Stimulated activated naive CD4-positive, alpha-beta T cell treated with Interleukin-2 at 50 U/mL for 16 hours (primary cell): ENCODE measurements around the gene HIRIP3.
A peak's percentile ranks its signal among the peaks of the same experiment; 100 is the strongest.

Source experiments
- DNase-seq: peaks from one replicate; lab custom pipeline; 2025; lab: John Stamatoyannopoulos, UW

Gene HIRIP3

GRCh38 chr16:29999605-30000004, 4.2 kb upstream of the HIRIP3 start:
- no peak for DNase-seq

DNA sequence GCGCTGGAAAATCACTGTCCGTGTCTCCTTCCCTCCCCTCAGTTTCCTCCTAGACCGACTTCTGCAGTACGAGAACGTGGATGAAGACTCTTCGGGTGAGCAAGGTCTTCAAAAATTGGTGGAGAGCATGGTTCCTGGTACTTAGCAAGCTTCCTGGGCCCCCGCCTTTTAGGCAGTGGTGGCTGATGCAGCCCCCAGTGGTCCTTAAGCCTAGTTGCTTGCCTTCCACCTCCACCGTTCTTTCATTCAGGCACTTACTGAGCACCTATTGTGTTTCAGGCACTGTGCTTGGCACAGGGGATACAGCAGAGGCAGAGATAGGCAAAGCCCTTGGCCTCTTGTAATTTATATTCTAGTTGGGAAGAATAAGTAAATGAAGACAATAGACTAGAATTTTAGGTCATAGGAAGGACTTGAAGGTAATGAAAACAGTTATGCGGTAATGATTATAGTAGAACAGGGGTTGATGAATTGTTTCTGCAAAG, 1.4 kb upstream of the HIRIP3 start:
- DNase-seq, result no peak

DNA sequence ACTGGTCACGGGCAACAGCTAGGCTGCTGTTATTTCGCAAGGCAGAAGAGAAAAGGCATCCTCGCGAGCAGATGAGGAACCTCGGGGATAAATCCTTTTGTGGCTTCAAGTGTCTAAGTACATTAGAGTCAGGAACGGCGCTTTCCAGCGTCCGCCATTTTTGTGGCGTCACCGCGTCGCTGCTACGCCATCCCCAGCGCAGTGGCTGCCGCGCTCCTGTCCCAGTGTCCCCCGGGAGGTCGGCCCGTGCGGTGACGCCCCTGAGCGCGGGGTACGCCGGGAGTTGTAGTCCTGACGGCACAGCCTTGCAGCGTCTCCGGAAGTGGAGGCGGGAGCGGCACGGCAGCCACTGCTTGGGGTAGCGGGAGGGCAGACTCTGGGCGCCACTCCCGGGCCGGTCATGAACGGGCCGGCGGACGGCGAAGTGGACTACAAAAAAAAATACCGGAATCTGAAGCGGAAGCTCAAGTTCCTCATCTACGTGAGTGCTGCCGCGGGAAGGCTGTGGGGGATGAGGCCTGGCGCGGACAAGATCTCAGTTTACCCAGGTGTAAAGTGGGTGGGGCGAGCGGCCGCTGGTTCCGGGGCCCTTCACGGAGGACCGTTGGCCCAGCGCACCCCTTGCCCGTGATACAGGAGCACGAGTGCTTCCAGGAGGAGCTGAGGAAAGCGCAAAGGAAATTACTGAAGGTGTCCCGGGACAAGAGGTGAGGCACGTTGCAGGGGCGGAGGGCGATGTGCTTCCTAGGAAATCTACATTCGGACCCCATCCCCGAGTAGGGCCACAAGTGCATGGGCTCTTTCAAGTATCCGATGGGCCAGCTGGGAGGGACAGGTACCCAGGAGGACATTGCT, 721 bp upstream of the HIRIP3 start, which contains the start of gene INO80E:
Gene INO80E (plus strand): TSS at position 331 of the 855 bp plus-strand sequence. CDS start 70 bp downstream, at position 401.
- DNase-seq, result peak; percentile 99

DNA sequence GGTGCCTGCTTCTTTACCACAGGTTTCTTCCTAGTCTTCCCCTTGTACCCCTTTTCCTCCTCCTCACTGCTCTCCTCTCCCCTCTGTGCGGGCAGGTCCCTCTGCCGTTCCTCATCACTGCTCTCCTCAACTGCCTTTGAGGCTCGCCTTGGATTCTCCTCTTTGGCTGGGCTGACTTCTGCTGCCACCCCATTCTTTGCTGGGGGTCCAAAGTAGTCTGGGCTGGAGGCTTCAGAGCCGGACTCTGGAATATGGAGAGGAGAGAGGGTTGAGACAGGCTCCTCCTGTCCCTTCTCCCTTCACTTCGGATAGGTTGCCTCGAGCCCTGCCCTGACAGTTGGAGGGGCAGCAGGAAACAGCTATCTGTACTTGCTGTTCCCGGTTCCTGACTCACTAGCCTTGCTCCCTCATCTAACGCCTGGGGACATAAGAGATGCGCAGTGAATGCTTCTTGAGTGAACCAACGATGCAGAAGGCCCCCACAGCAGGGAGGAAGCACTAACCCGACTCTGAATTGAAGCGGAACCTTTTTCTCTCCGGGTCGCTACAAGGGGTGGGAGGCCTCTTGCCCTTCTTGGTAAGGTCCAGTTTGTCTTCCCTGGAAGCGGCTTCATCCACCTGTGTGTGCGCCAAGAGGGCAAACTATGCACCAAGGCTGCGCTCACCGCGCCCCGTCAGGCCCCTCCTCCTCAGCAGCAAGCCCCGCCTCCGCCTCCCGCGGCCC, 655 bp downstream of the HIRIP3 start:
- no peak for DNase-seq

- DNase-seq, result no peak
These were observed 1.4 kb downstream of the HIRIP3 start for GRCh38 chr16:29993903-29994599.

DNA sequence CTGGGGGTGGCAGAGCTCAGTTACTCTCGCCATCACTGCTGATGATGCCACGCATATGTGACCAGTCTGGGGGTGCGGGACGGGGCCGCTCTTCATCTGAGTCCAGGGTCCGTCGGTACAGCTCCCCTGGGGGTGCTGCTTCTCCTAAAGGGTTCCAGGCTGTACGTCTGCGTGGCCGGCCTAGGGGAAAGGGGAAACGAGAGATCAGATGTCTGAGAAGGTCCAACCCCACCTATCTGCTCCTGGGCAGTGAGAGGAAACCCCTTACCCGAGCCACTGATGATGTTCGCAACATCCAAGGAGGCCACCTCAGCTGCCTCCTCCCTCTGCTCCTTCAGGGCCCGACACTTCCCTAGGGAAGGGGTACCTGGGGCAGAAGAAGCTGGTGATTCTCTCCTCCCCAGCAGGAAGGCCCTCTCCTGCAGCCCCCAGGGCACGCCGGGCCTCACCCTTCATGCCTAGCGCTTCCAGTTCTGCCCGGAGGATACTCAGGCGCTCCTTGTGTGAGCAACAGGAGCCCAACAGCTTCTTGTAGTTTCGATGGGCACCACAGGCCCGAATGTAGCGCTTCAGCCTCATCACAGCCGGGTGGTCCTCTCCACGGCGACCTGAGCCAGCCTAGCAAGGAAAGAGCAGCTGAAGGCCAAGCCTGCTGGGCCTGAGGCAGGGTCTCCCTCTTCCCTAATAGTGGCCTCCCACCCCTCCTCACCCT, 2.1 kb downstream of the HIRIP3 start:
- DNase-seq, result no peak

GRCh38 chr16:29992344-29992967, 3.0 kb downstream of the HIRIP3 start:
- DNase-seq, result no peak

DNA sequence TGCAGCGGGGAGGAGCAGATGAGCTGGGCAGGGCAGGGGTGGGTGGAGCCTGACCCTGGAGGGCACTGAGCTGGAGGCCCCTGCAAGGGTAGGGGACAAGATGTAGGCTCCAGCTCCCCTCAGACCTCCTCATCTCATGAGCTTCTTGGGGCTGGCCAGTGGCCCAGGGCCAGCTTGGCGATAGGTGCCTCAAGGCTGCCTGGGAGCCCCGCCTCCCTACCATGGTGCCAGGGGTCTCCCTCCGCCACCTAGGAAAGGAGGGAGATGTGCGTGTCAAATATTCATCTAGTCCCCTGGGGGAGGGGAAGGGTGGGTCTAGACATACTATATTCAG, 3.9 kb downstream of the HIRIP3 start:
- no peak for DNase-seq

DNA sequence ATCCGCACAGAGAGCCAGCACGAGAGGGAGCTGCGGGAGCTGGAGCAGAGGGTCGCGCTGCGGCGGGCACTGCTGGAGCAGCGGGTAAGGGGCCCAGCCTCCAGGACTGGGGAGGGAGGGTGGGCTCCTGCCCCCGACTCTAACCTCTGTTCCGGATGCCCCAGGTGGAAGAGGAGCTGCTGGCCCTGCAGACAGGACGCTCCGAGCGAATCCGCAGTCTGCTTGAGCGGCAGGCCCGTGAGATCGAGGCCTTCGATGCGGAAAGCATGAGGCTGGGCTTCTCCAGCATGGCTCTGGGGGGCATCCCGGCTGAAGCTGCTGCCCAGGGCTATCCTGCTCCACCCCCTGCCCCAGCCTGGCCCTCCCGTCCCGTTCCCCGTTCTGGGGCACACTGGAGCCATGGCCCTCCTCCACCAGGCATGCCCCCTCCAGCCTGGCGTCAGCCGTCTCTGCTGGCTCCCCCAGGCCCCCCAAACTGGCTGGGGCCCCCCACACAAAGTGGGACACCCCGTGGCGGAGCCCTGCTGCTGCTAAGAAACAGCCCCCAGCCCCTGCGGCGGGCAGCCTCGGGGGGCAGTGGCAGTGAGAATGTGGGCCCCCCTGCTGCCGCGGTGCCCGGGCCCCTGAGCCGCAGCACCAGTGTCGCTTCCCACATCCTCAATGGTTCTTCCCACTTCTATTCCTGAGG, 4.4 kb downstream of the HIRIP3 start:
- no peak for DNase-seq

DNA sequence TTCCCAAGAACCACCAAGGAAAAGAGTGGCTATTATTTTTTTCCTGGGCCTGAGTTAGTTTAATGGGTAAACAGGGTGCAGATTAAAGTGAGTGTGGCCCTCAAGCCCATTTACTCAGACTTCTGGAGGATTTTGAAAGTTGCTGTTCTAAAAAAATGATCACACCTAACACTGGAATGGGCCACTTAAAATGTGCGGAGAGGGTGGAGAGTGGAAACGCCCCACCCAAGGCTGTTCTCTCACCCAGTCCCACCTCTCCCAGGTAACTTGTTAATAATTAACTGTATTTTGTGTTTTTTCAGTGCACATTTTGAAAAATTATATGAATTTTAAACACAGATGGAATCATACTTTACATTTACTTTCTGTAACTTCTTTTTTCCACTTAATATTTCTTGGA, 5.4 kb downstream of the HIRIP3 start:
- no peak for DNase-seq

- DNase-seq, result no peak
These were observed 6.1 kb downstream of the HIRIP3 start for GRCh38 chr16:29989111-29989858.

DNA sequence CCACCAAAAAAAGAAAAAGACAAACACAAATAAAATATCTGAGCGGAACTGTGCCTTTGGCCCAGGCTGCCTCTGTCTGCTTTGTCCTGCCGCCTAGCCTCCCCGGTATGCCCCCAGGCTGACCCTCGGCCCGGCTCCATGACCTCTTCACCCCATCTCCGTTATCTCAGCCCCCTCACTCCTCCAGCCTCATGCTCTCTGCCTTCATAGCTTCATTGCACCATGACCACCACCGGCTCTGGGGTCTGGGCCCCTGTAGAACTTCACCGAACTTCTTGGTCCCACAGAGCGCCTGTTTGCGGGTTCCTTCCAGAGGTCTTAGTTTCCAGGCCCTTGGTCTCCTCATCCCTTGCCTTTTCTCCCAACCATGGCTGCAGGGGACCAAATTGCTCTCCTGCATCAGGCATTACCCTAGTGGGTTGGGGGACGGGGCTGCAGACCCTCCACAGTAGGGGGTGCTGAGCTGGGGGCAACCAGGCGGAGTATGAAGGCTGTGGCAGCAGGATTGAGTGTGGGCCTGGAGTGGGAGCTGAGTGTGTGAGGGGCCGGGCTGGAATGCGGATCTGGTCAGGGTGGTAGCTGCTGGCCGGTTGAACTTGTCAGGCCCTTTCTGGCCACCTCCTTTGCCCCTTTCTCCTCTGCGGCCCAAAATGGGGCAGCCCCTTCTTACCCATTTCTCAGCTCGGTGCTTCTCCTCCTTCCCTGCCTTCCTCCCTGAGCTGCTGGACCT, 6.9 kb downstream of the HIRIP3 start:
- DNase-seq, result no peak

DNA sequence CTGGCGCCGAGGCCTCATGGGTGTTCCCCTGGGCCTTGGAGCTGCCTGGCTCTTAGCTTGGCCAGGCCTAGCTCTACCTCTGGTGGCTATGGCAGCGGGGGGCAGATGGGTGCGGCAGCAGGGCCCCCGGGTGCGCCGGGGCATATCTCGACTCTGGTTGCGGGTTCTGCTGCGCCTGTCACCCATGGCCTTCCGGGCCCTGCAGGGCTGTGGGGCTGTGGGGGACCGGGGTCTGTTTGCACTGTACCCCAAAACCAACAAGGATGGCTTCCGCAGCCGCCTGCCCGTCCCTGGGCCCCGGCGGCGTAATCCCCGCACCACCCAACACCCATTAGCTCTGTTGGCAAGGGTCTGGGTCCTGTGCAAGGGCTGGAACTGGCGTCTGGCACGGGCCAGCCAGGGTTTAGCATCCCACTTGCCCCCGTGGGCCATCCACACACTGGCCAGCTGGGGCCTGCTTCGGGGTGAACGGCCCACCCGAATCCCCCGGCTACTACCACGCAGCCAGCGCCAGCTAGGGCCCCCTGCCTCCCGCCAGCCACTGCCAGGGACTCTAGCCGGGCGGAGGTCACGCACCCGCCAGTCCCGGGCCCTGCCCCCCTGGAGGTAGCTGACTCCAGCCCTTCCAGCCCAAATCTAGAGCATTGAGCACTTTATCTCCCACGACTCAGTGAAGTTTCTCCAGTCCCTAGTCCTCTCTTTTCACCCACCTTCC, 7.9 kb downstream of the HIRIP3 start:
- DNase-seq, result no peak

DNA sequence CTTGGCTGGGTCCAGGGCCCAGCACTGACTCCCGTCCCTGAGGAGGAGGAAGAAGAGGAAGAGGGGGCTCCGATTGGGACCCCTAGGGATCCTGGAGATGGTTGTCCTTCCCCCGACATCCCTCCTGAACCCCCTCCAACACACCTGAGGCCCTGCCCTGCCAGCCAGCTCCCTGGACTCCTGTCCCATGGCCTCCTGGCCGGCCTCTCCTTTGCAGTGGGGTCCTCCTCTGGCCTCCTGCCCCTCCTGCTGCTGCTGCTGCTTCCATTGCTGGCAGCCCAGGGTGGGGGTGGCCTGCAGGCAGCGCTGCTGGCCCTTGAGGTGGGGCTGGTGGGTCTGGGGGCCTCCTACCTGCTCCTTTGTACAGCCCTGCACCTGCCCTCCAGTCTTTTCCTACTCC, 8.5 kb downstream of the HIRIP3 start:
- DNase-seq, result no peak

GRCh38 chr16:29986231-29986630, 9.2 kb downstream of the HIRIP3 start:
- no peak for DNase-seq

GRCh38 chr16:29985271-29985811, 10.1 kb downstream of the HIRIP3 start:
- DNase-seq, result no peak

- DNase-seq, result no peak
These were observed 10.7 kb downstream of the HIRIP3 start for GRCh38 chr16:29984764-29985147.

DNA sequence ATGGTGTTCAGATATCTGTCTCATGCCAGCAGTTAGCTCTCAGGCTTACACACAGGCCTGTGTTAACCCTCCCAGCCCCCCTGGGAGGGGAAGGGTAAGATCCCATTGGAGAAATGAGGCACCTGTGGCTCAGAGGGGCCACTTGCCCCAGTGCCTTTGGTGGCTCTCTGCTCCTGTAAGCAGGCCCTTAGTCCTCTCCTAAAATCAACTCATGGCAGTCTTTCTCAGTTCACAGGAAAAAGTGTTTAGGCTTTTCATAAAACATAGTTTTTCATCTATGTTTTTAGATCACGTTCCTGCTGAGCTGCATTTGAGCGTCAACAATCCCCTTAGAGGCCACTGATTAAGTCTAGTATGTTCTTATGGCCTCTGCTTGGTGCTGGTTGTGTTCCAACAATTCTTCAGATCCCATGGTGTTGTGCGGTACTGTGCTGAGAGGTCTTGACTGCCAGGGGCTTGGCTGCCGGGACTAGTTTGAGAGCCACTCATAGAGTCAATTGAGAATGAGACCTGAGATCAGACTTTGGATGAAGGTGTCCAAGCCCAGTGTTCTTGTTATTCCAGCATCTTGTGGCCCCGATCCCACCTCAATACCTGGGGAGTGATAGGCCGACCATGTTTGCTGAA, 11.2 kb downstream of the HIRIP3 start:
- DNase-seq, result no peak
